Cardiac fibroblast (primary cell): ENCODE measurements around the gene CELF4.

Source experiments
- DNase-seq, 2 donors: peaks; one replicate each; pipeline versions ENCODE4 v3.0.0 to v3.0.0-alpha.2; 2010; ENCODE audit warnings: low read depth in 2 of 2
- H3K4me3 ChIP-seq, 2 donors: replicated peaks in 1 of 2; 1 replicate in 1 of 2; 2 replicates in 1 of 2; pipeline ENCODE4 v1.5.1; 2011; ENCODE audit warnings: low read depth in 2 of 2, low read length in 2 of 2, mild to moderate bottlenecking in 2 of 2, moderate library complexity in 1 of 2
- CTCF ChIP-seq: IDR thresholded peaks from one replicate; pipeline ENCODE4 v1.5.1; 2011; ENCODE audit warnings: low read depth, mild to moderate bottlenecking, low read length, inconsistent platforms

Gene CELF4

GRCh38 chr18:37270666-37271052 is 294.9 kb downstream of the CELF4 start:
- TF ChIP-seq CTCF: no peak
- no peak for DNase-seq
- H3K4me3 ChIP-seq: no peak overlapping the region

GRCh38 chr18:37270038-37270665 is 295.4 kb downstream of the CELF4 start:
- TF ChIP-seq CTCF: no peak
- peak; percentile 46 to 61 for DNase-seq
- H3K4me3 ChIP-seq: no peak overlapping the region

GRCh38 chr18:37266290-37266689 is 299.3 kb downstream of the CELF4 start:
- H3K4me3 ChIP-seq: no peak overlapping the region
- no peak for DNase-seq
- no peak for TF ChIP-seq CTCF

- no peak for DNase-seq
- TF ChIP-seq CTCF: no peak
- H3K4me3 ChIP-seq: no peak overlapping the region
Observed at GRCh38 chr18:37265382-37265781, 300.2 kb downstream of the CELF4 start.

- DNase-seq: no peak
- H3K4me3 ChIP-seq: no peak overlapping the region
- TF ChIP-seq CTCF: no peak
Observed at GRCh38 chr18:37264956-37265355, 300.6 kb downstream of the CELF4 start.

GRCh38 chr18:37261988-37262387 is 303.6 kb downstream of the CELF4 start:
- H3K4me3 ChIP-seq: no peak overlapping the region
- no peak for DNase-seq
- no peak for TF ChIP-seq CTCF

GRCh38 chr18:37261246-37261840 is 304.3 kb downstream of the CELF4 start:
- DNase-seq: no peak
- no peak for TF ChIP-seq CTCF

More at GRCh38 chr18:37261246-37261840, 304.3 kb downstream of the CELF4 start:
- no peak overlapping the region for H3K4me3 ChIP-seq
